Smooth muscle cell of the brain vasculature (primary cell): ENCODE results near the gene CNEP1R1.

Experiments
- DNase-seq: peaks from one replicate; pipeline ENCODE4 v3.0.0-alpha.2; 2012; ENCODE audit warnings: low read depth, low spot score

CNEP1R1 gene

GRCh38 chr16:50065241-50065623 lies 40.2 kb downstream of the CNEP1R1 start:
- no peak for DNase-seq

- peak; percentile 87 for DNase-seq
These were observed 40.8 kb downstream of the CNEP1R1 start, which contains the start of gene HEATR3 for GRCh38 chr16:50065624-50066481. Gene HEATR3 (plus strand): TSS chr16:50065970. CDS start chr16:50066132, 162 bp downstream.

GRCh38 chr16:50066482-50067289 lies 41.7 kb downstream of the CNEP1R1 start:
- DNase-seq: no peak

- peak; percentile 12 for DNase-seq
These were observed 42.3 kb downstream of the CNEP1R1 start for GRCh38 chr16:50067290-50067853.

- no peak for DNase-seq
These were observed 43.5 kb downstream of the CNEP1R1 start for GRCh38 chr16:50068550-50068949.

GRCh38 chr16:50069060-50069459 lies 44.0 kb downstream of the CNEP1R1 start:
- no peak for DNase-seq

GRCh38 chr16:50071075-50071671 lies 46.1 kb downstream of the CNEP1R1 start:
- no peak for DNase-seq

- no peak for DNase-seq
These were observed 47.7 kb downstream of the CNEP1R1 start for GRCh38 chr16:50072730-50073129.

GRCh38 chr16:50079397-50080140 lies 54.5 kb downstream of the CNEP1R1 start:
- no peak for DNase-seq

GRCh38 chr16:50081428-50082018 lies 56.5 kb downstream of the CNEP1R1 start:
- no peak for DNase-seq

GRCh38 chr16:50083996-50084395 lies 59.0 kb downstream of the CNEP1R1 start:
- DNase-seq: no peak

- no peak for DNase-seq
These were observed 61.2 kb downstream of the CNEP1R1 start for GRCh38 chr16:50086176-50086575.
